Sigmoid colon (tissue), 7 donors: ENCODE results near the gene WDR48. TPM values are rescaled to one million over a fixed set of nuclear protein-coding genes. Genes with fewer than 3 reads are reported as not detected.

Experiments used
- DNase-seq: peaks from one replicate; pipeline ENCODE4 v3.0.0-alpha.2; 2019
- H3K27ac ChIP-seq, 4 donors: fragments of 200-600 bp; sonication (generic); one replicate each; pipeline ENCODE4 v1.5.1; 2016 to 2019; ENCODE audit warnings: mild to moderate bottlenecking in 1 of 4
- H3K27me3 ChIP-seq, 3 donors: fragments of 200-600 bp; sonication (generic); one replicate each; pipeline ENCODE4 v1.5.1; 2019; ENCODE audit warnings: mild to moderate bottlenecking in 1 of 3
- H3K36me3 ChIP-seq, 4 donors: fragments of 200-600 bp; sonication (generic); one replicate each; pipeline ENCODE4 v1.5.1; 2016 to 2019
- H3K4me1 ChIP-seq, 4 donors: fragments of 200-600 bp; sonication (generic); one replicate each; pipeline ENCODE4 v1.5.1; 2017 to 2019
- H3K4me3 ChIP-seq, 4 donors: fragments of 200-600 bp; sonication (generic); one replicate each; pipeline ENCODE4 v1.5.1; 2017 to 2019; ENCODE audit warnings: mild to moderate bottlenecking in 2 of 4, moderate library complexity in 1 of 4
- H3K9me3 ChIP-seq, 4 donors: fragments of 200-600 bp in 3 of 4; sonication (generic) in 3 of 4; one replicate each; pipeline versions ENCODE4 v1.5.1 to v1.6.1; 2013 to 2019
- CTCF ChIP-seq, 4 experiments: fragments of 450-650 bp in 3 of 4; fragments of 200-600 bp in 1 of 4; IDR thresholded peaks; one replicate each; pipeline ENCODE4 v1.5.1; 2016 to 2019; ENCODE audit warnings: antibody characterized with exemption in 4 of 4, mild to moderate bottlenecking in 3 of 4, moderate library complexity in 2 of 4
- EP300 ChIP-seq, 4 donors: sonication (generic); formaldehyde crosslinking; IDR thresholded peaks; one replicate each; pipeline ENCODE4 v1.6.1; 2017; ENCODE audit warnings: antibody characterized with exemption in 4 of 4
- POLR2A ChIP-seq, 2 donors: fragments of 450-650 bp; IDR thresholded peaks; one replicate each; pipeline ENCODE4 v1.6.1; 2016; ENCODE audit warnings: antibody characterized with exemption in 2 of 2, mild to moderate bottlenecking in 2 of 2, moderate library complexity in 2 of 2
- POLR2AphosphoS5 ChIP-seq, 4 donors: sonication (generic); formaldehyde crosslinking; IDR thresholded peaks; one replicate each; pipeline ENCODE4 v1.6.1; 2017; ENCODE audit warnings: antibody characterized with exemption in 4 of 4
- WGBS, 2 donors: extraction: QIAGEN DNeasy Blood & Tissue Kit; methylation state at CpG; one replicate each; pipeline ENCODE4 v1.1.7; 2013; 5-methylcytosine and 5-hydroxymethylcytosine counted together
- intact Hi-C: fragments of 100-400 bp; cut with DNase I; formaldehyde crosslinking; loops from one replicate; pipeline ENCODE4 v1.15.1; 2023
- polyA plus RNA-seq, 3 donors: library from polyadenylated mRNA; stranded (reverse); fragments of 200-250 nt; gene quantifications; one replicate each; pipeline ENCODE4 v1.2.3, GENCODE V29; 2013
- total RNA-seq, 4 donors: library from RNA; depleted of rRNA; stranded (reverse); fragments of >200 nt; gene quantifications; one replicate each; pipeline ENCODE4 v1.1.0, GENCODE V29; 2016
- donor health status: healthy with polysubstance abuse.
- donor health status: Bipolar disorder and iron deficiency.
- donor health status: healthy.

Gene WDR48
- total and polyA plus RNA-seq, 7 donors: 15.3 to 50.2 (median 37.4) TPM

DNA sequence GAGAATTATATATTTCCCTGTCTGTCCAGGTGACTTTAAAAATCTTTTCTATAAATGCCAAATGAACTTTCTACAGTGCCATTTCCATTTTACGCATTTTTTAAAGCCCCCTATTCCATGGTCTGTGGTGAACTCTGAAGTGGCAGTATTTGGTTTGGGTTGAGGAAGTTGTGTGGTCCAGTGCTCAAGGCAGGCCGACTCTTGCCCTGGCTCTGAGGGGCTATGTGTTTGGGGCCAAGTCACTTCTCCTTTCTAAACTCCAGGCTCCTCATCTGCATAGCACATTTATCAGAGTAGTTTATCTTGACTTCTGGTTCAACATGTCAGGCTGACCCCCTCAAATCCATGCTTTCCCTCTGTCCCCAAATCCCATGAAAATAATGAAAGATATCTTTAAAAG, 69.8 kb downstream of the WDR48 start:
- WGBS, 2 donors: 78 to 95% methylated on average over 2 of the region's 2 CpGs
- TF ChIP-seq POLR2AphosphoS5 (IDR thresholded peaks at IDR 0.05) (no peak), EP300 (IDR thresholded peaks at IDR 0.05) (no peak), POLR2A (IDR thresholded peaks at IDR 0.05) (no peak), CTCF (IDR thresholded peaks at IDR 0.05) (no peak)

DNA sequence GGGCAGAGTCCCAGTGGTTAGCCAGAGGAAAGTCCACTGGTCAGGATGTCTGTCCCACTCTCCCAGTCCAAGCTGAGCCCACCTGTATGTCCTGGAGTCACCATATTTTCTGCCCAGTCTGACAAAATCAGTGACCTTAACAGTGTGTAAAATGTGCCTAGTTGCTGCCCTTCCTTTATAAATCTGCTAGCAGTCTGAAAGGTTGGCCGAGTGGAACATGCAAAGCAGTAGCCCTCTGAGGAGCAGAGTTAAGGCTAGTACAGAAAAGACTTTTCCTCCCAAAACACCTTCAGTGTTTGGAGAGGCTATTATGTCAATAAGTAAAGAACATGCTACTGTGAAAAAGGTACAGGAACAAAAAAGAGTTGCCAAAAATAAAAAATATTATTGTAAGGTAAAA, 71.0 kb downstream of the WDR48 start:
- TF ChIP-seq POLR2AphosphoS5 (IDR thresholded peaks at IDR 0.05): no peak
- TF ChIP-seq CTCF (IDR thresholded peaks at IDR 0.05): no peak
- TF ChIP-seq POLR2A (IDR thresholded peaks at IDR 0.05): no peak
- TF ChIP-seq EP300 (IDR thresholded peaks at IDR 0.05): no peak
- Histone ChIP-seq H3K27ac (no peak overlapping the region), H3K36me3 (peaks cover 0 to 5% (median 0%) of the 10 kb centered on the region in 4 donors), H3K27me3 (no peaks in the 10 kb centered on the region), H3K9me3 (no peaks in the 10 kb centered on the region), H3K4me1 (peaks cover 0 to 14% (median 10%) of the 10 kb centered on the region in 4 donors), H3K4me3 (no peak overlapping the region)
- intact Hi-C loops: no loop called here
- WGBS, 2 donors: 80 to 95% methylated on average over 1 of the region's 1 CpG
- no peak for DNase-seq

More for the DNA sequence above, 69.8 kb downstream of the WDR48 start:
- no peak overlapping the region for H3K4me3 ChIP-seq
- H3K9me3 ChIP-seq: no peaks in the 10 kb centered on the region
- H3K27ac ChIP-seq: no peak overlapping the region
- intact Hi-C loops: no loop called here
- H3K4me1 ChIP-seq: peaks cover 0 to 12% (median 10%) of the 10 kb centered on the region in 4 donors
- no peak for DNase-seq
- H3K36me3 ChIP-seq: peaks cover 0 to 5% (median 0%) of the 10 kb centered on the region in 4 donors
- no peaks in the 10 kb centered on the region for H3K27me3 ChIP-seq

- peak overlapping the region; percentile 18 to 65 (median 28) for H3K27ac ChIP-seq
Observed at GRCh38 chr3:39124876-39125840, 73.3 kb downstream of the WDR48 start.

GRCh38 chr3:39125841-39126500, 74.2 kb downstream of the WDR48 start:
- 44 to 72% methylated on average over 12 of the region's 12 CpGs for WGBS, 2 donors
- Histone ChIP-seq H3K27ac (peak overlapping the region; percentile 18 to 65 (median 28)), H3K4me3 (no peak overlapping the region), H3K9me3 (no peaks in the 10 kb centered on the region), H3K27me3 (no peaks in the 10 kb centered on the region), H3K4me1 (peaks cover 0 to 14% (median 10%) of the 10 kb centered on the region in 4 donors), H3K36me3 (no peaks in the 10 kb centered on the region)
- intact Hi-C loops: loop anchor here (1.0 to 5.0 kb wide), 2 partner anchors 66 to 162 kb away; partner anchors contain the start of gene XIRP1
- peak; percentile 43 for DNase-seq
- TF ChIP-seq POLR2A (IDR thresholded peaks at IDR 0.05): no peak
- TF ChIP-seq POLR2AphosphoS5 (IDR thresholded peaks at IDR 0.05): no peak
- no peak for TF ChIP-seq EP300 (IDR thresholded peaks at IDR 0.05)
- TF ChIP-seq CTCF (IDR thresholded peaks at IDR 0.05): no peak

More at GRCh38 chr3:39124876-39125840, 73.3 kb downstream of the WDR48 start:
- Histone ChIP-seq H3K36me3 (no peaks in the 10 kb centered on the region), H3K27me3 (no peaks in the 10 kb centered on the region), H3K9me3 (no peaks in the 10 kb centered on the region), H3K4me3 (no peak overlapping the region), H3K4me1 (peaks cover 0 to 14% (median 10%) of the 10 kb centered on the region in 4 donors)
- TF ChIP-seq CTCF (IDR thresholded peaks at IDR 0.05) (peak in 2 of 4 experiments; percentile 23 to 35), POLR2AphosphoS5 (IDR thresholded peaks at IDR 0.05) (no peak)
- DNase-seq: peak; percentile 64
- 50 to 73% methylated on average over 5 of the region's 5 CpGs for WGBS, 2 donors
- intact Hi-C loops: loop anchor here (5.0 kb wide), 1 partner anchor 67 kb away; the partner anchor contains the start of gene XIRP1
